AG10803 (cell line): Measurements from ENCODE around the gene GGT5.
A peak's percentile ranks its signal among the peaks of the same experiment; 100 is the strongest.
"Not testable (repeated sequence)": the region's sequence is repeated elsewhere in the genome, so short reads cannot be mapped to it uniquely, and the experiment has no call there.

ENCODE experiments used
- DNase-seq: peaks from one replicate; pipeline ENCODE4 v3.0.0; 2010; ENCODE audit warnings: low read depth
- H3K4me3 ChIP-seq: 2 replicates; pipeline ENCODE4 v1.5.1; 2011; ENCODE audit warnings: mild to moderate bottlenecking, low read length, control low read depth
- TF ChIP-seq, protein P1 (sequence below): conservative IDR thresholded peaks from 2 replicates; pipeline ENCODE4 v1.5.1; 2011; ENCODE audit warnings: mild to moderate bottlenecking, low read length, control low read depth, inconsistent platforms

The GGT5 gene, protein sequence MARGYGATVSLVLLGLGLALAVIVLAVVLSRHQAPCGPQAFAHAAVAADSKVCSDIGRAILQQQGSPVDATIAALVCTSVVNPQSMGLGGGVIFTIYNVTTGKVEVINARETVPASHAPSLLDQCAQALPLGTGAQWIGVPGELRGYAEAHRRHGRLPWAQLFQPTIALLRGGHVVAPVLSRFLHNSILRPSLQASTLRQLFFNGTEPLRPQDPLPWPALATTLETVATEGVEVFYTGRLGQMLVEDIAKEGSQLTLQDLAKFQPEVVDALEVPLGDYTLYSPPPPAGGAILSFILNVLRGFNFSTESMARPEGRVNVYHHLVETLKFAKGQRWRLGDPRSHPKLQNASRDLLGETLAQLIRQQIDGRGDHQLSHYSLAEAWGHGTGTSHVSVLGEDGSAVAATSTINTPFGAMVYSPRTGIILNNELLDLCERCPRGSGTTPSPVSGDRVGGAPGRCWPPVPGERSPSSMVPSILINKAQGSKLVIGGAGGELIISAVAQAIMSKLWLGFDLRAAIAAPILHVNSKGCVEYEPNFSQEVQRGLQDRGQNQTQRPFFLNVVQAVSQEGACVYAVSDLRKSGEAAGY

DNA sequence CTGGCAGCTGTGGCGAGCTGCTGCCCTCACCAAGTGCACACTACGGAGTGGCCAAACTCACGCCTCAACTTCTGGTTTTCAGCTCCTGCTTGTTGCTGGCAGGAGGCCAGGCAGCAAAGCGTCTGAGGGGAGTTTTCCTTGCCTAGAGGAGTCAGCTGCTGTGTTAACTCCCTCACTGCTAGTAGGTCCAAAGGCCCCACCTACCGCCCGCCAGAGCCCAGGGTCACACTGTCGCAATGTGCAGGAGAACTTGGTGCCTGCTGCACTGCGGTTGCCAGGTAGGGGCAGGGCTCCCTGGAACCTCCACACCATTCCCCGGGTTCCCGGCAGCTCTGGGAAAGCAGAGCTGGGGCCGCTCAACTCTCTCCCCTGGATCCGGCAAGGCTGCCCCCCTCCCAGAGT, at the start of gene GGT5:
GGT5 (minus strand) TSS at position 53 of the 402 bp plus-strand sequence. CDS start 357 bp downstream, outside the sequence.
- H3K4me3 ChIP-seq, DNase-seq: not testable (repeated sequence)

DNA sequence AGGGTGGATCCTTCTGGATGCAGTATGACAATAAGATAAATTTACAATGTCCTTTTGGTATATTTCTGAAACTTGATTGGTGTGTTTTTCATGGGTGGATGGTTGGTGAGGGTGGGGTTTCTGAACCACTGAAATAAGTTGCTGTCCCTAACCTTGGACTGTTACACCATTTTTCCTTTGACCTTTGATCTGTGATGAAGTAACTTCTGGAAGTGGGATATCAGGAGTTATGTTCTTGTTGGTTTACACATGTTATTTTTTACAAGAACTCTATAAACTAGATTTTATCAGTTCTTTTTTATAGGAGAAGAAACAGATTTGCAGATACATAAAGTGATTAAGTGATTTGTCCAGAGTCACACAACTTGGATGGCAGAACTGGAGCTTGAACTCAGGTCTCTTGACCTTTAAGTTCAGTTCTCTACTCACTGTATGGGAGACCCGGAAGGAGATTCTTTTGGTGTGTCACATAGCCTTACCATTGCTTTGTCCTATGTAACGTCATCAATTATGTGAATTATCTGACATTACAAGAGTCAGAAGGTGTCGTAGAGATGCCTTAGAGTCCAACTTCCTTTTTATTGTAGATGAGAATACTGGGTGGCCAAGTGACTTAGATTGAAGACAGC, 47.4 kb upstream of the GGT5 start:
- not testable (repeated sequence) for H3K4me3 ChIP-seq, DNase-seq

DNA sequence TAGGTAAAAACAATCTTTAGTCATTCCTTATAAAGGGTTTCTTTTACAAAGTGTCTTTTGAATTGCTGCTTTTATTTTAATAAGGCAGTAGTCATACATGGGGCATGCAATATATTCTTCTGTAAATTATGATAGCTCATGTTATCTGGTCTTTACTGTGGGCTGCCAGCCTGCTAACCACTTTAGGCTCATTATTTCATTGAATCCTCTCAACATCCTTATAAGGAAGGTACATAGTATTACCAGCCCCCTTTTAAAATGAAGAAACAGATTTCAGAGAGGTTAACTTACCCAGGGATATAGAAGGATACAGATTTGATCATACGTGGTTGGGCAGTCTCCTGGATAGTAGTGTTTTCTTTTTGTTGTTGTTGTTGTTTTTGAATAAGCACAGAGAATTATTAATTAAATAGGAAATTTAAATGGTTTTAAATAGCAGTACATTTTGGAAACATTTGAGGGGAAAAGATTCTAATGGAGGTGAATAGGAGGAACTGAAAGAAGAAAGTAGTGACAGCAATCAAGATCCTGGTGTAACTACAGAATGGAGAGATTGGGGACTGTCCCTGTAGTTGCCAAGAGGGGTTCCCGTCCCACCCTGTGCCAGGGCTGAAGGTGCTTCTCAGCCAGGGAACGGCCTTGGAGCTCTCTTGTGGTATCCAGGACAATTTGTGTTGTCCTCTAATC, 46.8 kb upstream of the GGT5 start:
- TF ChIP-seq, protein P1, sequence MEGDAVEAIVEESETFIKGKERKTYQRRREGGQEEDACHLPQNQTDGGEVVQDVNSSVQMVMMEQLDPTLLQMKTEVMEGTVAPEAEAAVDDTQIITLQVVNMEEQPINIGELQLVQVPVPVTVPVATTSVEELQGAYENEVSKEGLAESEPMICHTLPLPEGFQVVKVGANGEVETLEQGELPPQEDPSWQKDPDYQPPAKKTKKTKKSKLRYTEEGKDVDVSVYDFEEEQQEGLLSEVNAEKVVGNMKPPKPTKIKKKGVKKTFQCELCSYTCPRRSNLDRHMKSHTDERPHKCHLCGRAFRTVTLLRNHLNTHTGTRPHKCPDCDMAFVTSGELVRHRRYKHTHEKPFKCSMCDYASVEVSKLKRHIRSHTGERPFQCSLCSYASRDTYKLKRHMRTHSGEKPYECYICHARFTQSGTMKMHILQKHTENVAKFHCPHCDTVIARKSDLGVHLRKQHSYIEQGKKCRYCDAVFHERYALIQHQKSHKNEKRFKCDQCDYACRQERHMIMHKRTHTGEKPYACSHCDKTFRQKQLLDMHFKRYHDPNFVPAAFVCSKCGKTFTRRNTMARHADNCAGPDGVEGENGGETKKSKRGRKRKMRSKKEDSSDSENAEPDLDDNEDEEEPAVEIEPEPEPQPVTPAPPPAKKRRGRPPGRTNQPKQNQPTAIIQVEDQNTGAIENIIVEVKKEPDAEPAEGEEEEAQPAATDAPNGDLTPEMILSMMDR: no peak
- H3K4me3 ChIP-seq: no peak overlapping the region
- no peak for DNase-seq

DNA sequence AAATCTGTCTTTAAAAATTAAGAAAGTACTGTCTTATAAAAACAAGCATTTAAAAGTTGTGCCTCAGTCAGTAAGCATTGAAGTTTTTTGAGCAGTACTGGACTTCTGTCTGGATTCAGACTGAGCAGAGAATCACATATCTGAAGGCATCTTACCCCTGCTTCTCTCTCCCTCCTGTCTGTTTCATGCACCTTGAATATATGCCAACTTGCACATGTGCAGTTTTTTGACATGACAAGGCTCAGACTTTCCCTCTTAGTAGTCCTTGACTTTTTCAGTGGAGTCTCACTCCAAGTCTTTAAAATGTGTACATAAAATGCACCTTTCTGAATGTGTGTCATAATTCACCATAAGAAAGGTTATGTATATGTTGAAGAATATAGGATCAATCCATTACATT, 45.6 kb upstream of the GGT5 start:
- TF ChIP-seq, protein P1: no peak
- DNase-seq: peak; percentile 69
- H3K4me3 ChIP-seq: no peak overlapping the region; the same call in 1 of the 2 replicates

DNA sequence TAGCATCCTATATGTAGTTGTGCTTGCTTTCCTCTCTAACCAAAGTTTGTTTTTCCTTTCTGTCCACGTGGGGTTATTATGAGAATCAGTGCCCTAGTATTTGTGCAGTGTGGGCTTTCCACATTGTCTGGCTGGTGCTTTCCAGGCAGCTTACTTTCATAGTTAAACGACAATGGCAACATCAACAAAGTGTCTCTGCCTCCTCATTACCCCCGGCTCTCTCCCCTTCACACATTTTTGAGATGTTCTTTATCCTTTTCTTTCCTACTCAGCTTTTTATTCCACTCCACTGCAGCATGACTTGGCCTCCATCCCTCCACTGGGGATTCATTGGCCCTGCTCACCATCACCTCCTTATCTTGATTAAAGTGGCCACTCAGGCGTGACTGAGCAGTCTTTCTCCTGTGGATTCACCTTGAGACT, 44.9 kb upstream of the GGT5 start:
- TF ChIP-seq, protein P1: no peak
- H3K4me3 ChIP-seq: peak overlapping the region; percentile 30
- DNase-seq: no peak

DNA sequence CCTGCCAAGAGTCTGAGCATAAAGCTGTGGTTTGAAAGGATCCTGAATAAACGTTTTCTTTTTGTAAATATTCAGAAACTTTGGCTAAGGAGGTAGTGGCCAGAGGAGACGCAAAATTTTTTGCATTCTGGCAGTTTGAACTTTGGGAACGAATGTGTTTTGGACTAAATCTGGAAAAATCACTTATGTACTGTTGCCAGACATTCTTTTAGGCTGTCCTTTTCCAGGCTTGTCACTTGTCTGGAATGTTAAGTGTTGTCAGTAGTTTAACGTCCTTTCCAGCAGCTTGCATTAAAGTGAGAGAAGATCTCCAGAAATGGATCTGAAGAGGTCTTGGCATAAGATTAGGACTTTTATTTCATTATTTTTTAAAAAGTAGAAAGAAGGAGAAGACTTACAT, 44.2 kb upstream of the GGT5 start:
- TF ChIP-seq, protein P1: no peak
- no peak overlapping the region; the same call in 1 of the 2 replicates for H3K4me3 ChIP-seq
- DNase-seq: peak; percentile 98

DNA sequence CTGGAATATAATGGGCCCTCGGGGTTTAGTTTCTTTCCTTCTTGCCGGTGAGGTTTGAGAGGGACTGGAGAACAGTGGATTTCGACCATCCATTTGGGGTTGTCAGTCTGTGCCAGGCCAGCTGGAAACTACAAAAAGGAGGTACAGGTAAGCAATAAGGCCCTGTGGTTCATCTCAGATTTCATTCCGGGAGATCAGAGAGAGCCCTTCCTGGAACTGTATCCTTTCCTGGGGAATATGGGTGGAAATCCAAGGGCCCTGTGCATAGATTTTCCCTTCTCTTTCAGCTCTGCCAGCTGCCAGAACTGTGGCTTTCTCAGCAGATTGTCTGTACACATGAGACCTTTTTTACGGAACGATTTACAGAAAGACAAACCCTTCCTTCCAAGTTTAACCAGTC, 42.9 kb upstream of the GGT5 start:
- DNase-seq, H3K4me3 ChIP-seq: not testable (repeated sequence)

DNA sequence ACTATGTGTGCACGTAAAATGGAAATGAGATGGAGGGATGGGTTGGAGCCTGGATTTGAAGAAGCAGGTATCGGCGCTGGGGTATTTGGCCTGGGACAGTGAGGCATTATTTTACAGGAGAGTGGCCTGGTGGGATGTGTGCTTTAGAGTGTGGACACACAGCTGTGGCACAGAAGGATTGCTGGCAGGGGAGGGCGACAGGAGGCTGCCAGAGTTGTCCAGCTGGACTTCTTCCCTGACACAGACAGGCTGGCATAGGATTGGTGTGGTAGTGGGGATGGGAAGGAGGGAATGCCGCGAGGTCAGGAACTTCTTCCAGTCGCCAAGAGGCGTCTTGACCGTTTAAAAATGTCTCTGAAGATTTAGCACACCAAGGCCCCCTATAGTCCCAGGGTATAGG, 42.3 kb upstream of the GGT5 start:
- not testable (repeated sequence) for H3K4me3 ChIP-seq, DNase-seq

DNA sequence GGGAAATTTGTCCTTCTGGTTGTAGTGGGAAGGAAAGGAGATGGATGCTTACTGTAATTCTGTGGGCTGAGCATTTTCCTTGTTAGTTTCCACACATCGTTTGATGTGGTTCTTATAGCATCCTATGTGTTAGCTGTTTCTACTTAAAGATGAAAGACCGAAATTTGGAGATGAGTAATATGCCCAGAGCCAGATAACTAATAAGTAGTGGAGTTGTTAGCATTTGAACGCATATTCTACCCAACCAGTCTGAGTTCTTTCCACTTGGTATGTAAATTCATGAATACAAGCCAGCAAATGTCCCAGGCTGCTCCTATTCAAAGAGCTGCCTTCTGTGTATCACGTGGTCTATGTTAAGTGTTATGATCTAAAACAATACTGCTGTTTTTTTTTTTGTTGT, 40.4 kb upstream of the GGT5 start:
- peak; percentile 61 for DNase-seq
- TF ChIP-seq, protein P1: no peak
- no peak overlapping the region for H3K4me3 ChIP-seq
